Stimulated activated naive B cell treated with anti-CD40 and anti-IgM and Interleukin-4, amounts not matched to agents 10 μg/mL and 1 μg/mL and 100 μg/mL, for 72 hours (primary cell): ENCODE data around the gene SEC22C.
"Not testable (repeated sequence)": the region's sequence is repeated elsewhere in the genome, so short reads cannot be mapped to it uniquely, and the experiment has no call there.

Experiments used
- ATAC-seq, 2 donors: fragments of 150-1000 bp; cut with Tn5 transposase; replicated peaks; 2 replicates each; pipeline ENCODE4 v1.10.0; 2021; ENCODE audit warnings: moderate library complexity in 1 of 2
- DNase-seq: peaks from one replicate; pipeline ENCODE4 v3.0.0; 2021
- H3K27ac Mint-ChIP-seq: one replicate; pipeline ENCODE4 v1.8.0; 2022; ENCODE audit warnings: mild to moderate bottlenecking, mixed read lengths
- H3K27me3 Mint-ChIP-seq, 2 donors: one replicate each; pipeline ENCODE4 v1.8.0; 2022; ENCODE audit warnings: mixed read lengths in 2 of 2
- H3K36me3 Mint-ChIP-seq, 2 donors: one replicate each; pipeline ENCODE4 v1.8.0; 2022; ENCODE audit warnings: mixed read lengths in 2 of 2, mild to moderate bottlenecking in 1 of 2
- H3K4me1 Mint-ChIP-seq, 2 donors: one replicate each; pipeline ENCODE4 v1.8.0; 2022; ENCODE audit warnings: mixed read lengths in 2 of 2, mild to moderate bottlenecking in 1 of 2
- H3K4me3 Mint-ChIP-seq, 2 donors: one replicate each; pipeline ENCODE4 v1.8.0; 2022; ENCODE audit warnings: mild to moderate bottlenecking in 2 of 2, mixed read lengths in 2 of 2, moderate library complexity in 1 of 2
- H3K9me3 Mint-ChIP-seq, 2 donors: one replicate each; pipeline ENCODE4 v1.8.0; 2022; ENCODE audit warnings: mixed read lengths in 2 of 2, mild to moderate bottlenecking in 1 of 2

SEC22C gene

GRCh38 chr3:42562047-42562907 is 19.5 kb downstream of the SEC22C start:
- Mint-ChIP-seq H3K36me3 (peaks cover 42 to 54% of the 10 kb centered on the region in 2 donors), H3K27me3 (no peaks in the 10 kb centered on the region), H3K9me3 (no peaks in the 10 kb centered on the region), H3K27ac (no peak overlapping the region), H3K4me3 (no peak overlapping the region), H3K4me1 (no peaks in the 10 kb centered on the region)
- DNase-seq = no peak
- no peak for ATAC-seq

GRCh38 chr3:42557854-42558253 is 23.9 kb downstream of the SEC22C start:
- Mint-ChIP-seq H3K4me3 (no peak overlapping the region), H3K9me3 (no peaks in the 10 kb centered on the region), H3K36me3 (peaks cover 24 to 46% of the 10 kb centered on the region in 2 donors), H3K27ac (no peak overlapping the region), H3K27me3 (no peaks in the 10 kb centered on the region), H3K4me1 (peaks cover 0 to 2% of the 10 kb centered on the region in 2 donors)
- DNase-seq (no peak), ATAC-seq (no peak)

- H3K4me3 Mint-ChIP-seq, H3K4me1 Mint-ChIP-seq, ATAC-seq, DNase-seq, H3K27ac Mint-ChIP-seq, H3K27me3 Mint-ChIP-seq, H3K9me3 Mint-ChIP-seq: not testable (repeated sequence)
- H3K36me3 Mint-ChIP-seq = peaks cover 24 to 52% of the 10 kb centered on the region in 2 donors
Measured at GRCh38 chr3:42556817-42557216, 24.9 kb downstream of the SEC22C start.

DNA sequence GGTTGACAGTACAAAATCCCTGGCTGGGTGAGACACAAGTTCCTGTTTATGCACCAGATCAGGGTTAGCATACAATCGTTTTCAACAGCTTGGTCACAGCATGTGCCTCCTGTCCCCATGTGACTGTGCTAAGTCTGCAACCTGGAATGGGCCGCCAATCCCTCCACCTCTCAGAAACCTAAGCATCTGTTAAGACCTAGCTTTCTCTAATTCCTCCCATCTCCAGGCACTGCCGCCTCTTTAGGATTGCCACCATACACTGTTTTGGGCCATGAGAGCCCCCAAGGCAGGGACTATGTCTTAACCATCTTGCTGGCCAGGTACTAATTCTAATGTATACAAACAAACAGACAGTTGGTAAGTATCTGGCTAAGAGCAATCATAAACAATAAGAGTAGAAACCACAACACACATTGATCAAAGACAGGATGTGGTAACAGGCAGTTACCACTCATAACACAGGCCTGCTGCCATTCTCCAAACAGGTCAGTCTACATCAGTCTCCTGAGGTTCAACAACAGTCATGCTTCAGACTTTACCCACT is 25.6 kb downstream of the SEC22C start:
- peaks cover 27 to 51% of the 10 kb centered on the region in 2 donors for H3K36me3 Mint-ChIP-seq
- no peaks in the 10 kb centered on the region for H3K9me3 Mint-ChIP-seq
- DNase-seq = no peak
- H3K27me3 Mint-ChIP-seq = no peaks in the 10 kb centered on the region
- ATAC-seq = peak in 1 of 2 donors; percentile 25
- H3K4me3 Mint-ChIP-seq = no peak overlapping the region
- no peak overlapping the region for H3K27ac Mint-ChIP-seq
- peaks cover 0 to 2% of the 10 kb centered on the region in 2 donors for H3K4me1 Mint-ChIP-seq

DNA sequence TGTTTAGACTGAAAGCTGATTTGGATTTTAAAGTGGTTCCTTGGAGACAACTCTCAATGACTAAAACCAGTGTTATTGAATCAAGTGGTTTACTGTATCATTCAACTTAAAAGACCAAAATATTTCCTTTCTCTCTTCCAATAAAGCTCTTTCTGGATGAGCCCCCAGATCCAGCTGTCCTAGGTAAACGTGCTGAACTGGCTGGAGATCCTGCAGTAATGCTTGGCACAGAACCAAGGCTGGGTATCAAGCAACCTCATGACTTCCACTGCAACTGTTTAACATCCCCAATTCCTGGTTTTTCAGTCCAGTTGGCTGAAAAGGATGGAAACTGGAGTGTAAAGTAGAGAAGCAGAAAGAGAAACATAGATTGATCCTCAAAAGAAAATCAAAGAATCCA is 28.9 kb downstream of the SEC22C start:
- no peak for ATAC-seq
- H3K27me3 Mint-ChIP-seq = no peaks in the 10 kb centered on the region
- H3K4me1 Mint-ChIP-seq = peaks cover 0 to 4% of the 10 kb centered on the region in 2 donors
- H3K36me3 Mint-ChIP-seq = peaks cover 28 to 52% of the 10 kb centered on the region in 2 donors
- H3K27ac Mint-ChIP-seq = no peak overlapping the region
- no peak overlapping the region for H3K4me3 Mint-ChIP-seq
- DNase-seq = no peak
- H3K9me3 Mint-ChIP-seq = no peaks in the 10 kb centered on the region

DNA sequence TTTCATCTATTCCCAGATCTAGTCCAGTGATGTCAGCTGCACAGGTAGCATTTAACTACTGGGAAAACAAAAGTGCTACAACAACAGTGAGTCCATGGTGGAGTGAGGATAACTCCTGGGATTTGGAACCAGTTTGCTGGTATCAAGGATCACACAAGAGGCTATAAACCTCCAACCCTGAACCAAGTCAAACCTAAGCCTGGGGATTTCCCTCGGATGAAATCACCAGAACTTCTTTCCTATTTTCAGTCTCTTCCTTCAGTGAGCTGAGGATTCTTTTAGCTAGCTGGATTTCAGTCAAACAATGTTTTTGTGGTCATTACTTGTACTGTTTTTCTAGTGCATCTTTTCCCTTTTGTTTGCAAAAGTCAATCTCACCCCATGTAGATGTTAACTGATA is 31.5 kb downstream of the SEC22C start:
- Mint-ChIP-seq H3K27ac (no peak overlapping the region), H3K9me3 (no peaks in the 10 kb centered on the region), H3K4me3 (no peak overlapping the region), H3K4me1 (peaks cover 0 to 3% of the 10 kb centered on the region in 2 donors), H3K27me3 (no peaks in the 10 kb centered on the region), H3K36me3 (peaks cover 28 to 36% of the 10 kb centered on the region in 2 donors)
- DNase-seq (no peak), ATAC-seq (no peak)

DNA sequence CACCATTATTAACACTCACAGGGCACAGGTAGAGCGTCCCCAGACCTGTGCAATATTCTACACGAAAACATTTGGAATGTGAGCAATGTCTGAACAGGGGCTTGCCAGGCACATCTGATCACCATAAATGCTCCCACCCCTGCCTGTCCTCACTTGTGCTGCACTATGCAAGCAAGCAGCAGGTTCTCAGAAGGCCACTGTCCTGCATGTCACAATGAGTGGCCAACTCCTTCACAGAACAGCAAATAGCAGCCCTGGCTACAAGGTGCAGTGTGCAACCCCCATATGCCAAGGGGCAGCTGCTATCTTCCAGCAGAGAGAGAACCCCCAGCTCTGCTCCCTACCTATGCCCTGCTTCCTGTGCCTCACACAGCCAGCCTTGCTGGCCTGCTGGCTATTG is 32.6 kb downstream of the SEC22C start:
- DNase-seq (no peak), ATAC-seq (no peak)
- Mint-ChIP-seq H3K27ac (peak overlapping the region; percentile 7), H3K4me1 (peaks cover 0 to 3% of the 10 kb centered on the region in 2 donors), H3K36me3 (peaks cover 25 to 36% of the 10 kb centered on the region in 2 donors), H3K27me3 (no peaks in the 10 kb centered on the region), H3K9me3 (no peaks in the 10 kb centered on the region), H3K4me3 (no peak overlapping the region)

GRCh38 chr3:42547401-42547945 is 34.3 kb downstream of the SEC22C start:
- ATAC-seq = peak; percentile 76 to 81
- Mint-ChIP-seq H3K4me3 (no peak overlapping the region), H3K4me1 (peaks cover 0 to 3% of the 10 kb centered on the region in 2 donors), H3K27me3 (no peaks in the 10 kb centered on the region), H3K36me3 (peaks cover 20 to 21% of the 10 kb centered on the region in 2 donors), H3K9me3 (no peaks in the 10 kb centered on the region), H3K27ac (no peak overlapping the region)
- peak; percentile 23 for DNase-seq

- Mint-ChIP-seq H3K9me3 (no peaks in the 10 kb centered on the region), H3K27me3 (no peaks in the 10 kb centered on the region), H3K36me3 (peaks cover 17 to 20% of the 10 kb centered on the region in 2 donors), H3K4me1 (peaks cover 0 to 3% of the 10 kb centered on the region in 2 donors), H3K4me3 (no peak overlapping the region), H3K27ac (no peak overlapping the region)
- DNase-seq (no peak), ATAC-seq (no peak)
Measured at GRCh38 chr3:42546691-42547213, 35.0 kb downstream of the SEC22C start.

DNA sequence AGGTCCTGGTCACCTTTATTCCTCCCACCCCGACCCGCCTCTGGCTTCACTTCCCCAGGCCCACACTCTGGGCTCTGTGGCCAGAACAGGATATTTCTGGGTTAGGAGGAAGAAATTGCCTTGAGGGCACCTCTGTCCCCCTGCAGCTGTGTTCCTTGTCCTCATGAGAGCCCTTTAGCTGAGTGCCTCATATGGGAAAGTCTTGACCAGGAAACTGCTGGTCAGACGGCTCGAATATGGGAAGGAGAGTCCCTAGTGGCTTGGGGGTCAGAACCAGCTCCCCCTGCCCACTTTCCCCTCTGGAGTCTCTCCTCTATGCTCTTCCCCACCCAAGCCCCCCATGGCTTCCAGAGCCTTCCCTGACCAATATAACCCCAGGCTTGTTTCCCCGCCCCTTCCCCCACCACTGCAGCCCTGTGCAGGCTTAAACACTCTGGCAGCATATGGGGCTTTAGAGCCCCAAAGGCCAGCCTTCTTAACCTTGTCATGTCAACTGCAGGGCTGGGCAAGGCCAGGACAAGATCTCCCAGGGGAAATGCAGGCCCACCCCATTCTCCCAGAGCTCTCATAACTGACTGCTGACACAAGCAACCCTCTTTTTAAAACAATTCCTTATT is 36.4 kb downstream of the SEC22C start:
- ATAC-seq (no peak), DNase-seq (no peak)
- no peak overlapping the region for H3K4me3 Mint-ChIP-seq
- H3K27me3 Mint-ChIP-seq = peaks cover 0 to 3% of the 10 kb centered on the region in 2 donors
- H3K36me3 Mint-ChIP-seq = peaks cover 11 to 13% of the 10 kb centered on the region in 2 donors
- H3K9me3 Mint-ChIP-seq = no peaks in the 10 kb centered on the region
- H3K27ac Mint-ChIP-seq = no peak overlapping the region
- H3K4me1 Mint-ChIP-seq = peaks cover 0 to 3% of the 10 kb centered on the region in 2 donors

DNA sequence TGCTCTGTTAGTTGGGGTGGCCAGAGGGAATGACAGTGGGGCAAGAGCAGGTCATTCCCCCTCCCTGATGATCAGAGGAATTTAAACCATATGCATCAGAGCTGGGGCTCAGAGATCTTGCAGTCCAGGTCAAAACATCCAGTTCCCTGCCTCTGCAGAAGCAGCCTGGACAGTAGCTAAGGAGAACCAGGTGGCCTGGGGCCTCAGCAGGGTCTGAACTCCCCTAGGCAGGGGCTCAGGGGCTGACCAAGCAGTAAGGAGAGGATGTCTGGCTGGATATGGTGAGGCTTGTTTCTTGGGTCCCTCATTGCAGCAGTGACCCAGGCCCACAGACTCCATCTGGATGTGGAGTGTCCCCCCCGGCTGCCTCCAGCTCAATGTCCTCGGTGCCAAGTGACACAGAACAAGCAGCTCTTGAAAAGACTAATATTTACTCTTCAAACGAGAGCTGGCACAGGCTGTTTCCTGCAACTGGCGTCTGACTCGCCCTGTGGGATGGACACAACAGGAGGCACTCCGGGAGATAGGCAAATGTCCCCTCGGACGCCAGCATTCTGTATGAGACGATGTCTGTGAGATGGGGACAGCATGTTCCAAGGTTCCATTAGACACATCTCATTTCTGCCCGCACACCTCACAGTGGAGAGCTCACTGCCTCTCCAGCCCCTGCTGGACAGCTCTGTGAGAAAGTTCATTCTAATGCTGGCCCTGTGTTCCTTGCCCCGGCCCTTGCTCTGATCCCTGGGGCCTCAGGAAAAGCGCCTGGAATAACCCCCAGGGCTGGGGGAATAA is 37.1 kb downstream of the SEC22C start:
- Mint-ChIP-seq H3K9me3 (no peaks in the 10 kb centered on the region), H3K27ac (no peak overlapping the region), H3K4me1 (peaks cover 0 to 3% of the 10 kb centered on the region in 2 donors), H3K36me3 (peaks cover 9 to 13% of the 10 kb centered on the region in 2 donors), H3K27me3 (peaks cover 0 to 3% of the 10 kb centered on the region in 2 donors), H3K4me3 (no peak overlapping the region)
- ATAC-seq = no peak
- no peak for DNase-seq

DNA sequence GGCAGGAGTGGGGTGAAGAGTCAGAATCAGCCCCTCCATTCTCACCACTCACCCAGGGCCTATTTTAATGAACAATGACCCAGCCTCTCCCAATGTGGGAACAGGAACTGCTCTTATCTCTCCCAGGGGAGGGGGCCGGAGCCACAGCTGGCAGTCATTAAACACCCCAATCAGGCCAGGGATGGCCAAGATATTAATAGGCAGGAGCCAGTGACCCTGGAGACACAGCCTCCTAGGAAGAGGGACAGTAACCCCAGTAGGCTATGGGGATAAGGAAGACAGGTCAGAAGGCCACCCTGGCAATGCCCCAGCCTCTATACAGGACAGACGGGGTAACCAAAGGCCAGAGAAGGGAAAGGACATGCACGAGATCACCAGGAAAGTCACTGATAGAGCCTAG is 40.7 kb downstream of the SEC22C start:
- Mint-ChIP-seq H3K4me1 (peaks cover 0 to 2% of the 10 kb centered on the region in 2 donors), H3K36me3 (peaks cover 0 to 2% of the 10 kb centered on the region in 2 donors), H3K9me3 (no peaks in the 10 kb centered on the region), H3K4me3 (no peak overlapping the region), H3K27ac (no peak overlapping the region), H3K27me3 (peaks cover 3 to 6% of the 10 kb centered on the region in 2 donors)
- DNase-seq = no peak
- ATAC-seq = no peak

DNA sequence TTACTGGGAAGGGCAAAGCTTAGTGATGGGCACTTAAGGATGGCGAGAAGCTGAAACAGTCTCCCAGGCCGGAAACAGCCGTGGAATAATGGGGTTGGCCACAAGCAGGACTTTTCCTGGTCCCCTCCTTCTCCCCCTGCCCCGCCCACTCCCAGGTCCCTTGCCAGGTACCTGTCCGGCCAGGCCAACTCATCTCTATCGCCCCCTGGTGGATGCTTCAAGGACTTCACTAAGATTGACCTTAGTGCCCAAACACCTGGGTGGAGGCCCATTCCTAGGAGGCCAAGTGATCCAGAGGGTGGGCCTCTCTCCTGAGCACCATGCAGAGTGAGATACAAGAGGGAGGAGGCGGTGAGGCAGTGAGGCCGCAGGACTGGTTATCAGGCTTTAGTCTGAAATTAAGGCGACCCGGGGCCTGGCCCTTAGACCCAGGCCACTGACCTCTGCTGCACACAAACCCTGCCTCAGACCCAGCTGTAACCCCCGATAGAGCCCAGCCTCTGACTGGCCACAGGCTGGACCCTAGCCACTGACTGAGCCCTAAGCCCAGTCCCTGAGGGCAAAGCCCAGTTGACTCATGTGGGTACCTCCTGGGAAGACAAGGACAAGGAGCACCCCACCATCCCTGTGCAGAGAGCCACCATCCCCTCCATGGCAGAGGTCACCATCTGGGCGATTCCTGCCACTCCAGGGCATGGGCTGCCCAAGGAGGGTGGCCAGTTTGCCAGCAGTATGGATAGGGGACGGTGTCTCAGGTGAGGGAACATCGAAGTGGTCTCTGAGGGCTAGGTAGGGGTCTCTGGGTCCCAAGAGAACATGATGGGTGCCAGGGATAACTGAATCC is 41.7 kb downstream of the SEC22C start:
- Mint-ChIP-seq H3K4me3 (no peak overlapping the region), H3K27ac (no peak overlapping the region), H3K27me3 (peaks cover 3 to 6% of the 10 kb centered on the region in 2 donors), H3K9me3 (no peaks in the 10 kb centered on the region), H3K36me3 (no peaks in the 10 kb centered on the region), H3K4me1 (peaks cover 0 to 2% of the 10 kb centered on the region in 2 donors)
- peak; percentile 71 to 74 for ATAC-seq
- DNase-seq = peak; percentile 33
